GM12878 (cell line): ENCODE measurements around the gene IQCF5. TPM values are rescaled to one million over a fixed set of nuclear protein-coding genes. Genes with fewer than 3 reads are reported as not detected.

Source experiments
- ATAC-seq: fragments of 200-7000 bp; cut with Tn5 transposase; 3 replicates; pipeline ENCODE4 v1.9.1; 2020; ENCODE audit warnings: mild to moderate bottlenecking, moderate library complexity
- BruUV-seq: library from RNA; stranded (reverse); fragments of 400-500 nt; replicated peaks from 2 replicates; lab custom pipeline; 2021; lab: Mats Ljungman, UMichigan
- CTCF ChIA-PET: fragments of 300-600 bp; sonication (Branson Sonifier 250); formaldehyde crosslinking; extraction: SDS; loops from one replicate; lab custom pipeline; 2021; ENCODE audit warnings: inconsistent platforms; lab: Yijun Ruan, JAX
- POLR2A ChIA-PET: fragments of 350-600 bp; formaldehyde crosslinking; extraction: SDS; loops from one replicate; lab custom pipeline; 2021; ENCODE audit warnings: inconsistent platforms; lab: Charles Lee
- RAD21 ChIA-PET: fragments of 300-600 bp; sonication (Branson Sonifier 250); formaldehyde crosslinking; loops from one replicate; lab custom pipeline; 2023; ENCODE audit warnings: antibody characterized with exemption; ENCODE audit not compliant: unreplicated experiment; lab: Charles Lee
- SMC1A ChIA-PET: fragments of 300-600 bp; sonication (Branson Sonifier 250); formaldehyde crosslinking; loops from one replicate; lab custom pipeline; 2023; ENCODE audit not compliant: unreplicated experiment, uncharacterized antibody; lab: Charles Lee
- DNase-seq: peaks from one replicate; pipeline ENCODE4 v3.0.0-alpha.2; 2011; ENCODE audit warnings: low read depth, low spot score
- FAIRE-seq: peaks from 3 replicates; lab custom pipeline; 2011; peaks lifted over from hg19 to GRCh38; lab: Jason Lieb, UNC
- H2AFZ ChIP-seq: 2 replicates; pipeline ENCODE4 v1.6.0; 2011; ENCODE audit warnings: low read depth, low read length, control low read depth; ENCODE audit not compliant: control insufficient read depth
- H3K27ac ChIP-seq: 2 replicates; pipeline ENCODE4 v1.5.1; 2011; ENCODE audit warnings: control low read depth; ENCODE audit not compliant: control insufficient read depth, insufficient read depth
- H3K27me3 ChIP-seq, 2 experiments: replicated peaks in 1 of 2; 2 replicates each; pipeline versions ENCODE4 v1.6.0 to v1.6.1; 2011; ENCODE audit warnings: low read length in 1 of 2; ENCODE audit not compliant: control insufficient read depth in 2 of 2, insufficient read depth in 2 of 2
- H3K36me3 ChIP-seq, 2 experiments: 2 replicates each; pipeline ENCODE4 v1.5.1; 2011; ENCODE audit warnings: low read length in 1 of 2; ENCODE audit not compliant: control insufficient read depth in 2 of 2, insufficient read depth in 2 of 2
- H3K4me1 ChIP-seq: 2 replicates; pipeline ENCODE4 v1.6.1; 2011; ENCODE audit warnings: mild to moderate bottlenecking, low read length, moderate library complexity, mixed read lengths; ENCODE audit not compliant: control insufficient read depth, insufficient read depth
- H3K4me2 ChIP-seq: 2 replicates; pipeline ENCODE4 v1.6.0; 2011; ENCODE audit warnings: control low read depth; ENCODE audit not compliant: control insufficient read depth, insufficient read depth
- H3K4me3 ChIP-seq: fragments of 200-600 bp; sonication (generic); 2 replicates; pipeline ENCODE4 v1.5.1; 2016
- H3K79me2 ChIP-seq: 2 replicates; pipeline ENCODE4 v1.6.0; 2011; ENCODE audit warnings: low read length; ENCODE audit not compliant: control insufficient read depth, insufficient read depth
- H3K9ac ChIP-seq: 2 replicates; pipeline ENCODE4 v1.8.0; 2011; ENCODE audit warnings: low read length, control low read depth, mixed read lengths; ENCODE audit not compliant: control insufficient read depth, insufficient read depth
- H3K9me3 ChIP-seq: replicated peaks from 3 replicates; pipeline ENCODE4 v1.5.1; 2011; ENCODE audit warnings: mild to moderate bottlenecking, low read length; ENCODE audit not compliant: control insufficient read depth, insufficient read depth
- H4K20me1 ChIP-seq: 2 replicates; pipeline ENCODE4 v1.6.0; 2011; ENCODE audit not compliant: control insufficient read depth, insufficient read depth
- BHLHE40 ChIP-seq, 2 experiments: fragments of 450-650 bp in 1 of 2; IDR thresholded peaks; 2 replicates each; pipeline ENCODE4 v1.6.1; 2011 to 2017; ENCODE audit warnings: low read depth in 2 of 2, borderline replicate concordance in 1 of 2, improper control_type of control experiment in 1 of 2, low read length in 1 of 2, mild to moderate bottlenecking in 1 of 2
- E2F8 ChIP-seq: fragments of 450-650 bp; IDR thresholded peaks from 2 replicates; pipeline ENCODE4 v1.6.1; 2018; ENCODE audit warnings: mild to moderate bottlenecking, low read depth, moderate library complexity; ENCODE audit not compliant: partially characterized antibody
- ESRRA ChIP-seq: IDR thresholded peaks from 2 replicates; pipeline ENCODE4 v1.6.1; 2012; ENCODE audit warnings: mild to moderate bottlenecking, low read length, improper control_type of control experiment
- EZH2 ChIP-seq: IDR thresholded peaks from 2 replicates; pipeline ENCODE4 v1.6.1; 2012; ENCODE audit warnings: low read depth, mild to moderate bottlenecking, control low read depth, inconsistent platforms, low read length, borderline replicate concordance; ENCODE audit not compliant: control insufficient read depth
- FOS ChIP-seq: IDR thresholded peaks from 3 replicates; pipeline ENCODE4 v1.6.1; 2011; ENCODE audit warnings: borderline replicate concordance; ENCODE audit not compliant: insufficient read length; ENCODE audit errors: extremely low read depth
- JUNB ChIP-seq: IDR thresholded peaks from 2 replicates; pipeline ENCODE4 v1.6.1; 2016; ENCODE audit warnings: antibody characterized with exemption, mild to moderate bottlenecking
- MTA2 ChIP-seq: fragments of 450-650 bp; IDR thresholded peaks from 2 replicates; pipeline ENCODE4 v1.6.1; 2016; ENCODE audit warnings: low read depth, mild to moderate bottlenecking, moderate library complexity
- NFXL1 ChIP-seq: fragments of 450-650 bp; IDR thresholded peaks from 2 replicates; pipeline ENCODE4 v1.6.1; 2017; ENCODE audit warnings: antibody characterized with exemption, mild to moderate bottlenecking, borderline replicate concordance
- NFYB ChIP-seq: IDR thresholded peaks from 2 replicates; pipeline ENCODE4 v1.6.1; 2011; ENCODE audit warnings: low read depth, mild to moderate bottlenecking, low read length, improper control_type of control experiment, moderate library complexity; ENCODE audit not compliant: insufficient read depth
- SIN3A ChIP-seq: IDR thresholded peaks from 2 replicates; pipeline ENCODE4 v1.6.1; 2012; ENCODE audit warnings: low read depth, low read length, improper control_type of control experiment
- SMARCA5 ChIP-seq: fragments of 450-650 bp; IDR thresholded peaks from 2 replicates; pipeline ENCODE4 v1.6.1; 2017; ENCODE audit warnings: mild to moderate bottlenecking
- STAT3 ChIP-seq: IDR thresholded peaks from 2 replicates; pipeline ENCODE4 v1.6.1; 2011; ENCODE audit warnings: low read depth, low read length, improper control_type of control experiment
- TARDBP ChIP-seq: IDR thresholded peaks from 2 replicates; pipeline ENCODE4 v1.6.1; 2016; ENCODE audit warnings: borderline replicate concordance
- ZNF274 ChIP-seq: IDR thresholded peaks from one replicate; pipeline ENCODE4 v1.8.0; 2011; ENCODE audit not compliant: insufficient read length, insufficient read depth
- whole genome bisulfite sequencing: methylation state at CpG from one replicate; pipeline ENCODE4 v1.1.6; 2016; ENCODE audit warnings: low lambda C conversion rate; ENCODE audit not compliant: insufficient replicate concordance, insufficient coverage; ENCODE audit errors: missing lambda C conversion rate; 5-methylcytosine and 5-hydroxymethylcytosine counted together
- in situ Hi-C: fragments of 300-500 bp; cut with MboI; formaldehyde crosslinking; loops from 9 replicates; pipeline ENCODE4 v1.14.3; 2018; ENCODE audit warnings: mixed read lengths
- intact Hi-C: fragments of 100-400 bp; cut with micrococcal nuclease; formaldehyde crosslinking; loops from one replicate; pipeline ENCODE4 v1.14.2; 2022; ENCODE audit not compliant: unreplicated experiment
- polyA plus RNA-seq, 11 experiments: library from polyadenylated mRNA; depleted of rRNA in 4 of 11; unstranded in 6 of 11; stranded (reverse) in 5 of 11; fragments of >200 nt; fragmentation: Nextera tagmentation in 4 of 11; fragmentation: Illumina TruSeq in 1 of 11; extraction: Ambion mirVana in 4 of 11; extraction: Trizol in 1 of 11; gene quantifications; 1 replicate in 1 of 11; 2 replicates in 10 of 11; pipeline versions ENCODE4 v1.2.1 to v1.2.3, GENCODE V29; 2011 to 2016; ENCODE audit warnings: inconsistent platforms in 2 of 11, missing spikeins in 2 of 11, low read depth in 1 of 11
- total RNA-seq, 4 experiments: library from RNA; depleted of rRNA in 3 of 4; stranded (reverse); fragments of >200 nt in 3 of 4; fragmentation: Illumina TruSeq in 1 of 4; extraction: Trizol in 1 of 4; gene quantifications; 2 replicates each; pipeline versions ENCODE4 v1.2.1 to v1.2.3, GENCODE V29; 2013 to 2021
- TF ChIP-seq, protein P1 (sequence below): IDR thresholded peaks from 2 replicates; pipeline ENCODE4 v1.6.1; 2011; ENCODE audit warnings: low read depth, low read length, improper control_type of control experiment, borderline replicate concordance

The IQCF5 gene
- total and polyA plus RNA-seq, 10 of the 15 experiments (the other 5 are each of a cell fraction or from before 2014, with no cell fraction given), result not detected

DNA sequence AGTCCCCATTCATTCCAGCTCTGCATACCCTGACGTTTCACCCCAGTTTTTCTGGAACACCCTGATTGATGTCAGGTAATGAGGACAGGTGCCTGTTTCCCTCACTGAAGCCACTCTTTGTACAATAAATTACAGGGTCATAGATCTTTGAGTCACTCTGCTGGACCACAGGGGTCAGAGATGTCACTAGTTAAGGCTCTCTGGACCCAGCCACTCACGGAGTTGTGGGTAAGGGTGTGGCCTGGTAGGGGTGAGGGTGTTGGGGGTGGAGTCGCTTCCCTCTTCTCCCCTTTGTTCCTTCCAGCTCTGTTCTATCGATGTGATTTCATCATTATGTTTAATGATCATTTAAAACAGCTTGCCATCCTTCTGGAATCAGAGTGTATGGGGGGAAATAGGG lies 512 bp downstream of the IQCF5 start (continued):
- TF ChIP-seq E2F8 (no peak), STAT3 (no peak), EZH2 (no peak)

DNA sequence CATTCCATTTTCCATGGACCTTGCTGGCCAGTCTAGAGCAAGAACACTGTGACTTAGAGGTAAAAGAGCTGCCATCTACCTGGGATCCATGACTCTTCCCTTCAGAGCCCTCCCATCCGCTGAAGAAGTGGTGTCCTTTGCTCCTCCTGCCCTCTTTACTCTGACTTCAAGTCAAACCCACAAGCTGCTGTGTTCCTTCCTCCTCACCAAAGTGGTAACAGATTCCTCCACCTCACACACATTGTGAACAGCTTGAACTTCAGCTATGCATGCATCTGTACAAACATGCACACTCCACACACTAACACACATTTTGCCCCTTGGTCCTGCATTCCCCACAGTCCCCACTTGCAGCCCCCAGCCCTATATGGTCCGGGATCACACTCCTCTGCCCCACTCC lies 990 bp downstream of the IQCF5 start:
- Histone ChIP-seq H2AFZ (no peak overlapping the region), H3K4me2 (no peak overlapping the region), H3K27me3 (peaks cover 1% of the 10 kb centered on the region in 2 experiments; a peak in 2 of 4 replicates), H3K36me3 (no peaks in the 10 kb centered on the region), H3K4me3 (no peak overlapping the region), H3K9me3 (no peaks in the 10 kb centered on the region), H3K9ac (no peak overlapping the region), H3K27ac (no peak overlapping the region), H4K20me1 (no peaks in the 10 kb centered on the region), H3K79me2 (no peaks in the 10 kb centered on the region), H3K4me1 (no peaks in the 10 kb centered on the region)
- ChIA-PET SMC1A (no interaction called here), POLR2A (no interaction called here), CTCF (no interaction called here), RAD21 (no interaction called here)
- DNase-seq (no peak), ATAC-seq (no peak), FAIRE-seq (no peak)
- BruUV-seq, result no TSS peak
- TF ChIP-seq EZH2, result no peak
- no peak for TF ChIP-seq NFYB
- no peak for TF ChIP-seq TARDBP
- TF ChIP-seq BHLHE40 (IDR thresholded peaks at IDR 0.05; ENCODE audit: borderline replicate concordance in 1 of 2, low read depth in 2 of 2, low read length in 1 of 2), result no peak
- TF ChIP-seq ZNF274, result no peak
- no peak for TF ChIP-seq SIN3A
- TF ChIP-seq JUNB, result no peak
- no peak for TF ChIP-seq ESRRA
- no peak for TF ChIP-seq MTA2
- TF ChIP-seq, protein P1, sequence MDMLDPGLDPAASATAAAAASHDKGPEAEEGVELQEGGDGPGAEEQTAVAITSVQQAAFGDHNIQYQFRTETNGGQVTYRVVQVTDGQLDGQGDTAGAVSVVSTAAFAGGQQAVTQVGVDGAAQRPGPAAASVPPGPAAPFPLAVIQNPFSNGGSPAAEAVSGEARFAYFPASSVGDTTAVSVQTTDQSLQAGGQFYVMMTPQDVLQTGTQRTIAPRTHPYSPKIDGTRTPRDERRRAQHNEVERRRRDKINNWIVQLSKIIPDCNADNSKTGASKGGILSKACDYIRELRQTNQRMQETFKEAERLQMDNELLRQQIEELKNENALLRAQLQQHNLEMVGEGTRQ, result no peak
- TF ChIP-seq NFXL1, result no peak
- TF ChIP-seq SMARCA5, result no peak
- no peak for TF ChIP-seq FOS
- WGBS, result 6% methylated on average over 2 of the region's 2 CpGs
- in situ Hi-C loops, result no loop called here
- intact Hi-C loops, result no loop called here
